NCI-H146 treated with DMSO at 0.1 percent for 48 hours (cell line): ENCODE results near the gene CADM1.

Source experiments
- DNase-seq: peaks from one replicate; lab custom pipeline; 2025; ENCODE audit not compliant: unreplicated experiment; lab: John Stamatoyannopoulos, UW

Gene CADM1

DNA sequence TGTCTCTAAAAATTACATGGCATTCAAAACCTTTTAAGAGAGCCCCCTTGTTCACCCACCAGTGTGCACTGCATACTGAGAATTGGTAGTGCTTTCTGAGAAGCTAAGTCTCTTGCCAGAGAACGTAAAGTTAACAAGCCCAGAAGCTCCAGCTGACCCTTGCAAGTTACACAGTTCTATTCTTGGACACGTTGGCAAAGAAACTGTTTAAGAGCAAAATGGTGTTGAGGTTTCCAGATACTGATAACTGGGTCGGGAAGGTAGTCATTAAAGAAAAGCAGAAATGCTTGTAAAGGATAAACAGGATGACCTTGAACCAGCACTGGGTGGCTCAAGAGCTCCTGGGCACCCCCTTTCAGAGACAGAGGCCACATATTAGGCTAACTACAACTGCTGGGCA lies 284.8 kb downstream of the CADM1 start:
- no peak for DNase-seq

DNA sequence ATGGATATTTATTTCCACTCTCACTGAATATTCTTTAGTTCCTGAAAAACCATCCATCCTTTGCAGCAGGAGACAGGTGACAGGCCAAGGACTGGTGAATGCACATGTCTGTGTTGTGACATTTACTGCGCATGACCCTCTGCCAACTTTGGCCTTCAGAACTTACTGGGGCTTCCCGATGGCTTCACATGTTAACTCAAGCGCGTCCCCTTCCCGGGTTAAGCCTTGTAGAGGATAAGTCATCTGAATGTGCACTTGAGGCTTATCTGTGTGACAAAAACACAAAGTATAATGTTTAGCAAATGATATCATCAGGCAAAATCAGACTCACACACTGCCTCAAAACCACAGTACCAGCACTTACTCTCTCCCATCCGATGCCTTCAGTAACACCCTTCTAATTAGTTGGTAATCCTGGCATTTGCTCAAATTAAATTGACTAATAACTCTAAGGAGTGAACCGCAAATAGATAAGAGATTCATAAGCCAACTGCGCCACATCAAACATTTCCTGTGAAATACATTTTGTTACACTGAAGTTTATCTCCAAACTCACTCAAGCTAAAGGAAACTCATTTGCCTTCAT lies 286.4 kb downstream of the CADM1 start:
- DNase-seq: no peak

DNA sequence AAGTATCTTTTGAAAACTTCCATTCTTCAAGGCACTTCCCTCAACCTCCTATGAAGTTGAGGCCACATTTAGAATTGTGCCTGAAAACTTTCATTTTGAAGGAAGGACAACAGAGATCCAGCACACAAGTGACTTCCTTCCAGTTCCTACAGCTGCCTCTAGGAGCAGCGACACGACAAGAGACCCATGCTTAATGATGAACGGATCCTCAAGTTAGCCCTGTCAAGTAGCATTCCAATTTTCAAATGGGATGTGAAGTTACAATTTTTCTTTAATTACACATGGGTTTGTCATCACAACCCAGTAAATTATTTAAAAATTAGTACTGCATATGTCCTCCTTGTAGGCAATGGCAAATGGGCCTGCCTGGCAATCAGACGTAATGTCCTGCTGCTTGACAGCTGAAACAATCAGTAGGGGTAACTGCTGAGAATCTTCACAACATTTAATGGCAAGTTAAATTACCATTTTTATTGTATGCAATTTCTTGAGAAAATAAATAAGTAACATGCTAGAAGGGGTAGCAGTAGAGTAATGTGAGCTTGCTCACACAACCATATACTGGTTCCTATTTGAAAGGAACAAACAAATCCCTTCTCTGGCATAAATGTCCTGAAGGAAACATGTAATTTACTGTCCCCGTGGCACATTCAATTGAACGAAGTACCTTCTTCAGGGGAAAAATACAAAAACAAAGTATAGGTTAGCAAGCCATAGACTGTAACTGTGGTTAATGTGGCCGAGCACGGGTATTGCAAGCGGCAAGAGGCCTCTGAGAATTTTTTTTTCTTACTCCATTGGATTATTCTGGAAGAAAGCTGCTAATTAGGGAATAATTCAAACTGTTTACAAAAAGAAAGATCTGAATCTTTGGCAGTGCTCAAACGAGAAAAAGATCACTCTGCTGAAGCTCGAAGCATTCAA lies 288.3 kb downstream of the CADM1 start:
- DNase-seq: no peak

DNA sequence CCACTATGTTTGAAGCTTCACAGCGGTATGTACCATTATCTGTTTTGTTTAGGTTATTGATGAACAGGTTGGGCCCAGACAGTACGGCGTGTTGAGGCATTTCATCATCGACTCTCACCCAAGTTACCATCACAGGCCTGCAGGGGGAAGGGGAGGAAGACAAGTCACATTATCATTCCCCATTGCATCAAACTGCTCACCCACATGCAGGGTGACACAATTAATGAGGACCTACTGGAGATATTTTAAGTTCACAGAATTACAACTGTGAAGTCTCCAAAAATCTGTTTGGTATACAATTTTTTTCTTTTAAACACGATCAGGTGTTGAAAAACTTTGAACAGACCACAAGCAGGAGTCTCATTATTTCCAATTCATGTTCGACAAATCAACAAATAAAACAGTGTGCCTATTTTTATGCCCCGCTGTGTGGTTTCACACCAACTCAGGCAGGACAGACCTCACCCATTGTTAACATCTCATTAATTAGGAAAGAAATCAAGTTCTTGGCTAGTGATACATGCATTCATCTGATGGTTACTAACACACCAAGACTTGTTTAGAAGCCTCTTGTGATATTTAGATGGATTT lies 289.5 kb downstream of the CADM1 start:
- DNase-seq: no peak

DNA sequence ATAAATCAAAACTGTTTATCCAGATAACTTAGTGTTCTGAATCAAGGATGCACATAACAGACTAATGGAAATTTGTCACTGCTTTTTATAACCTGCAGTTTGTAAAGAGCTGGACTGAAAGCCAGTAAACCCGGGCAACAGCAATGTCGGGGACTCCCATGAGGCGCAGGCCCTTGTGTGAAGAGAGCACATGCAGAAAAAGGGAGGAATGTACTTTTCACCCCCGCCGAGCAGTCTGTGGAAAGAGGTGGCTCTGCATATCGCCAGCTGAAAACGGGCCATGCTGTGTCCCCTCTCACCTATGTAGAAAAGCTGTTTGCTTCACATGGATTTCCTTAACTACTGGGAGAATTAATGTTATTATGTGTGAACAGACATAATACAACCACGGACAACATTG lies 291.2 kb downstream of the CADM1 start:
- DNase-seq: no peak

DNA sequence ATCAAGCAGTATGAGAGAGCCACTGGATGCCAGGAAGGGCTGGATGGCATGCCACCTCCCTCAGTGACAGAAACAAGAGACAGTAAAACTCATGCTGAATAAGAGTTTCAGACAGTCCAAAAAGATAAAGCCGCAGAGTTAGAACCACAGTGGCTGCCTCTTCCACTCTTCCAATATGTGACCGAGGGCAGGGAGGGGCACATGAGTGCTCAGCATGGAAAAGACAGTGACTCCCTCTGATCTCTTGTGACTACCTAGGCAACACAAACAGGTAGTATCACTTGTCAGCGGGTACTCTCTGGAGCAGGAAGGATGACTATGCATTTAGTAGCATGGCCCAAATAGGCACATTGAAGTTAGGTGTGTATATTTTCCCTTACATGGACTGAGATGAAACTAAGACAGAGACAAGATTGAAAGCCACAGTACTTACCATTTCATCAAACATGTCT lies 295.4 kb downstream of the CADM1 start:
- no peak for DNase-seq

DNA sequence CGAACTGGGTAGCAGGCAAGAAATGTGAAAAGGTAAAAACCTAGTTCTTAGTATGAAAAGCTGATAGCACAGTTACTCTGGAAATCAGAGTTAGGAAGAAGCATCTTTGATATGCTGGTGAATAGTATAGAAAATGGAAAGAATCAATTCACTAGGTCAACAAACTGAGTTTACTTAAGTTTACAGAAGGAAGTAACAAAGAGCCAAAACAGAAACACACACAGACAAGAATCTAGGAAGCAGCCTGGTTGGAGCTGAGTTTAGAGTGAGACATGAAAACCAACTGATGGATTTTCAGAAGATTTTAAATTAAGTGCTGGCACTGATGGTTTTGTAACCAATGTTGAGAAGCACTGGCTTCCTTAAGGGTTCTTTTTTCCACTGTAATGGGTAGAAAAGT lies 296.3 kb downstream of the CADM1 start:
- DNase-seq: no peak

DNA sequence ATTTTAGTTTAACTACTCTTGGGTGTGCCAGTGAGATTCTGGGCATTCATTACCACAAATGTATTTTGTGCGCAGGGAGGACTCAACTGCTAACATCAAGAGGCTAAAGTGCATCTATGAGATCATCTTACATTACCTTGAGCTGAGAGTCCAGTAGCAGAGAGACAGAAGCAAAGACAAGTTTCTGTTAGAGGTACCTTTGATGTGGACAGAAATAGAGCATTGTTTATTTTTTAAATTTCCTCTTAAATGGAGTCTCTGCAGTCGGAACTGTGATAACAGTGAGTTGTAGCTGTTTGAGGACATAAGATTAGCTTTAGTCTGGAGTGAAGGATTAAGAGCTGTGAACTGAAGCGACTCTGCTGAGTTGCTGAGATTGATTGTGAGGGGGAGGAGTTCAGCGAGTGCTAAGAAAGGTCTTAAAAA lies 297.0 kb downstream of the CADM1 start:
- no peak for DNase-seq

DNA sequence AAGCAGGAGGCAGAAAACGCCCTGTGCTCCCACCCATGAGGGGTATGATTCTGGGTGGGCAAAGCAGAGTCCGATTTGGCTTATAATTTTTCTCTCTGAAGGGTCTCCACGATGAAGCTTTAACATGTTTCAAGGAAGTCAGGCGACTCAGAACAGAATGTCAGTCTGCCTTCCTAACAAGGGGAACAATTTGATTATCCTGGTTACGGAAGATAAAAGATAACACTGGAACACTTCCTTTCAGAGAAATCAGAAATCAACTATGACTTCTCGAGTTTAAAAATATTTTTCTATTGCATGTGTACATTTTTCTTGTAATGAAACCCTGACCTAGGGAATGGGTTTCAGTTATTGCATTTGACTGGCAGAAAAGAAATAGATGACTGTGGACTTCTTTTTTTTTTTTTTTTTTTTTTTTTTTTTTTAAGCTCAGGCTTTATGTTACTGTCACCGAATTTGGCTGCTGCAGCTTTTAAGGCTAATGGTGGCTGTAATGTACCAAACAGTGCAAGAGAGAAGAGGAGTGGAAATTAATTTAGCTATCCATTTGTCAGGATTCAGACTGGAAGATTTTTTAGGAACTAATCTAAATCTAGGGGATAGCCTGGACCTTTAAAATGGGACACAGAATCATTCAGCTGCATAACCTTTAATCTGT lies 297.7 kb downstream of the CADM1 start:
- no peak for DNase-seq

DNA sequence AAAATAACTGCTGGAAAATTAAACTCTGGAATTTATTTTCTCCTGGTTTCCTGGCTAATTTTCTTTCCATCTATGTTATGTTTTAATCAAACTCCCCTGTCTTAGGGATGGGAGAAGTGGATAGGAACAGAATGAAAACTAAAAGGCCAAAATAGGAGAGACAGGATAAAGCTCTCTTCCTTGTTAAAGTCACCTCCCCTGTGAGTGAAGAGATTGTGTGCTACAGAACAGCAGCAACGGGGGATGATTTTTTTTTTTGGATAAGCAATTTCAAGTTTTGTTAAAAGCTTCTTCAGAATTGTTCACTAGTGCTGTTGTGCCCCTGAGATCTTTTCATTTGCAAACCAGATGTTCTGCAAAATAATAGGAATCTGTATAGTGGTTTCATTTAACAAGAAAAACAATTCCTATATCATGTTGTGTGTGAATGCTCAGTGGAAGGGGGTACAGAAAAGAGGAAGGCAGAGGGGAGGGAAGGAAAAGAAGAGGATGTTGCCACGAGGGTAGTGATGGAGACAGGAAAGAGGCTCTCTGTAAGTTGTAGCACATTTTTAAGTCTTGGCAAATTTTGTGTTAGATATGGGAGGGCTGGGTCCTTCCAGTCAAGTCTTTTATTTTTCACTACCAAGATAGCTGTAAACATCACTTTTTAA lies 301.2 kb downstream of the CADM1 start:
- no peak for DNase-seq

DNA sequence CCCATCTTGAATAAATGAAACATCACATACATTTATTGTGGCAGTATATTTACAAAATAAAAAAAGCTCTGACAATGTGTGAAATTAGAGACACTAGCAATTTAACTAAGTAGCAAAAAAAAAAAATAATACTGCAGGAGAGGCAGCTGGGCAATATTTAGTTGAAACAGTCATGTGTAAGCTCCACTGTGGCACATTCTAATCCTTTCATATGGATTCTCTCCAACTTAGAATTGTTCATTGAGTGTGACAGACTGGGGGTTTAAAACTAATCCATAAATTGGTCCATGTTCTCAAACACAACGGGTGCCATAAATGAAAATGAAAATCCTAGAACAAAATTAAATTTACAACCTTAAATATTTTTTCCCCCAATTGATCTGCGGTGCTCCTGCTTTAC lies 302.1 kb downstream of the CADM1 start:
- no peak for DNase-seq

DNA sequence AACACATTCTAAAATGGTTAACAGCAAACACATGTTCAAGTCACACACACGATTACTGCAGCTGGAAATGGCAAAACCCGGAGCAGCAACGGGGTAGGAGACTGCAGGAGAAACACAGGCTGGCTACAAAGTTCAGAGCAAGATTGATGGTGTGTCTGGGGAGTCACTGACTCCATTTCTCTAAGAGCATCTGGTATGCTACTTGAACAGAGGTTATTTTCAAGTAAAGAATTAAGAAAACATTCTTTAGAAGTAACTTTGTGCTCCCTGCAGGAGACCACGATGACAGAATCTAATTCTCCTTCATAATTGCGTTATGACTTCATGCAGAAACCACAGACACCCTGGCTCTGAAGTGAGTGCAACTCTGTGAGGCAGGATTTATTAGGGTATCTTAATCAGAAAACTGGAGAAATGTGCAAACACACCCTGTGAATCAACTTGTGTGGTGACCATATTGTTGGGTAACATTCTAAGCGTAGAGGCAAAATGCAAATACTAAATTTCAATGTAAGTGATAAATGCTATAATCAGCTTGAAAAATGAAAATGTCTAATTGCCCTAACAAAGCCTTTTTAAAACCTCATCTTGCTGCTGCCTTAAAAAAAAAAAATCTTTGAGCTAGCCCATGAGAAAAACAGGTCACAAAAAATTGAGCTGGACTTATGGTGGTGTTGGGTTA lies 303.0 kb downstream of the CADM1 start:
- no peak for DNase-seq

DNA sequence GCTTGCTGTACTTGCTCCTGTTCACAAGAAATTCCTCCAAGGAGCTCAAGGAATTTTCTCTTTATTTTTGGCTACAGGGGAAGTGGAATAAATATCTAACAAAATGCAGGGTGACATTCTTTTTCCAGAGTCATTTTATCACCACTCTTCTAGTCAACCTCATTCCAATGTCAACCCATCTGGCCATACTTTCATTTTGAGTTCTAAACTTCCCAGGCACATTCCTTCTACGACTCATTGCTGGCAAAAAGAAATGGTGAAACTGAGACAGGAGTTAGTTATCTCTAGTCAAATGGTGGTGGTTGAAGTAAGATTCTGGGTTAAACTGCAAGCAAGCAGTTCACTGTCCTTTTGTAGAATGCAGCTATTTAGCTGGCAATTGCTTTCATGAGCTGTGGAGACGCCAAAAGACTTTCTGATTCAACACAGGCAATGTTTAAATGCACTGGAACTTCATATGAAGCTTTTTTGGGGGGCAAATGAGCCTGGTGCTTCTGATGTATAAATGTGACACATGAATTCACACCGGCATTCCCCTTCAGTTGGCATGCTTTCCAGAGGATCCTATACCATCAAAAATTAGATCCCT lies 304.6 kb downstream of the CADM1 start:
- no peak for DNase-seq

DNA sequence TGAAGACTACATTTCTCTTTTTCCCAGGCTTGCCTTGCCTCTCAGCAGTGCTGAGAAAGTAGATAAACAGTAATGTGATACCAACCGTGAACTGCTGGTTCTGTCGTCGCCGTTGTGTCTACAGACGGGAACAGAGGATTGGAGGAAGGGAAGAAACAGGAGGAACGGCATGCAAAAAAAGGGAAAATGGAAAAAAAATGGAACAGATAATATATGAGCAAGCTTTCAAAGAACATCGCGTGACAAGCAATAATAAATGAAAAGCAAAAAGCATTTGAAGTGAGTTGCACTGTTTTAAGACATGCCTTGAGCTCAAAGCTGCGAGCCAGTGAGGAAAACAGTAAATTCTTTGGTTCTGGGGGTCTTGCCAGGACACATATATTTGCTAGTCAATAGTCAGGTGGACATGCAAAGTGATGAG lies 305.9 kb downstream of the CADM1 start:
- no peak for DNase-seq

DNA sequence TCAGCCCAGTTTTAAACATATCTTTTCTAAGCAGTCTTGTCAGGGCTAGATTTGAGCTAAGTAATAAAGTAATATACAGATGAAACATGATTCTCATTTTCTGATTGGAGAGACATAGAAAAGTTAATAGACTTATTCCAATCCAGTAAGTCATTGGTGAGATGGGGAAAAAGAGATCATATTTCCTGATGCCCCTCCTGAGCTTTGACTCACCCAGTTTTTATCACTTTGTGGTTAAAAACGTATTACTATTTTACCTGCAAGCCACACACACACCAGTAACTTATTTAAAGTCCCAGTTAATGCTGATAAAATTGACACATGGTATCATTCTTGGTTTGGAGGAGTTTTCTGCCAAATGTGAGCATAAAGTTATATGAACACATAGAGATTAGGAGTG lies 306.8 kb downstream of the CADM1 start:
- DNase-seq: no peak

DNA sequence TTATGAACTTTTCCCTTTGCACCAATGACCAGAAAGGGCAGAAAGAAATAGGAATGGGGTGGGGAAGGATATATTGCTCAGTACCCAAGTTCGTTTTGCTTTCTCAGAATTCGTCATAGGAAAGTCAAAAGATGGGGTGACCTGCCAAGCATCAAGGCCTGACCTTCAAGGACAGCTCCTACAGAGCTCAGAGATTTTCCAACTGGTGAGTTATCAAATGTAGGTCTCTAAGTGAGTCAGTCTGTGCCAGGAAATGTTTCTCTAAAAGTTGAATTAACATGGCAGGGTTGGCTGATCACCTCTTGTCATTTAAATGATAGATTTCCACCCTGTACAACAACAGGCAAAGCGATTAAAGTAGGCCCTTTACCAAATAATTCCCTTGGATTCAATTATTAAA lies 307.2 kb downstream of the CADM1 start:
- DNase-seq: no peak

DNA sequence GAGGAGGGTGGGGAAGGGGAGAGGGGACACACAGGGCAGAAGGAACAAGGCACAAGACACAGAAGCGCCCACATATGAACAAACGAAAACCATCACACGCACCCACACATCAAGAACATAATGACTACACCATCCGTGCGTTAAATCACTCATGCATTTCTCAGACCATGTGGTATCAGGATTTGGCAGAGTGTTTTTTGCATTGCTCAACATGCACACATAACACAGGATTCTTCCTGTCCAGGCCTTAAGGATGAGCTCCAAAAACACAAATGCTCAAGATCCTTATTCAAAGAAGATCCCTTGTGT lies 309.5 kb downstream of the CADM1 start:
- no peak for DNase-seq

DNA sequence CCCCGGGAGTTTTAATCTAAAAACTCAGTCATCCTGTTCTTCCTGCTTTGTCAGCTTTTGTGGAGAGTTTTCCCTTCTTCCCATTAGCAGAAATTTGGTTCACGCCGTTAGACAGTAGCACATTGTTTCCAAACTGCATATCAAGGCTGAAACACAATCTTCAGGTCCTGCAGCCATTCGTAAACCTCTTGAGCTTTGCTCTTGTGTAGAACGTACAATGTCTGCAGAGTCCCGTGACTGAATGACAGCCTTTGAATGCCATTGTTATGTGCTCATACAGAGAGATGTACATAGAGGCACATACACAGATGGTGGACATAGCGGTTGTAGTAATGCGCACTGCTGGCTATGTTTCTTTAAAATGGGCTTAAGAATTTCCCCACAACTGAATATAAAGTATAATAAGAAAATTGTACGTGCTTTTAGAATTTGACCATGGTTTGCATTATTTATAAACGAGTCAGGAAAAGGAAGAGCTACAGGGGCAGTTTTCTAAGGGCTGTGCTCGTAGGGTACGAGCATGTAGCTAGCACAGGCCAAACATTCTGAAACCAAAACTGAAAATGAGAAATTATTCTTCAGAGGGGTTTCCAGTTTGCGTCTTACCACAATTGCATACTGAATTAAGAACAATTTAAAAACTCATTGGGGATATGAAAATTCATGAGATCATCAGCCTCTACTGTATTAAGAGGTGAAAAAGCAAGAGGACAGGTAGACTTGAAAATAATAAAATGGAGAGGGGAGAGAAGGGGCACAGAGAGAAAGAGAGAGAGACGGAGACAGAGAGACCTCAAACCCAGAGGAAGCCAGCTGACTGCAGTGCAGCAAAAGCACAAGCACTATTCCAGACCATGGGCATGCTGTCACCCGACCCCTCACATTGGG lies 310.1 kb downstream of the CADM1 start:
- no peak for DNase-seq

DNA sequence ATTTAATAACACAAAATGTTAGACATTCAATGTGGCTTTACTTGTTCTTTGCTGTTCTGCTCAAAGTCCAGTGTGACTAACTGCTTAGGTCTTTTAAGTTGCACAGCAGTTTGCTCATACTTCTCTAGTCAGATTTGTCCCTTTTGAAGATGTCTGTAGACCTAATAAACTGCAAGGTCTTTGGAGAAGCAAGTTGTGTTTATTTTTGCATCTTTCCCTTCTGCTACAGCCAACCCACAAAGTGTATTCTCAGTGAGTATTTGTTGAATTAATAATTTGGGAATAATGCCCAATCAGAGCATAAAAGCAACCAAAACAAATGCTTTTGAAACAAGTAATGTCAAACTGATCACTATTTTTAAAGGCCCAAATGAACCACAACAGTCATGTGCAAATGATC lies 312.5 kb downstream of the CADM1 start:
- no peak for DNase-seq
